Nephron progenitor cell (in vitro differentiated cells): ENCODE measurements around the gene SPAG6.

Experiments used
- DNase-seq: peaks from one replicate; pipeline ENCODE4 v3.0.0; 2021
- H3K27ac Mint-ChIP-seq: 2 replicates; pipeline ENCODE4 v1.8.0; 2021; ENCODE audit warnings: mild to moderate bottlenecking, moderate library complexity, mixed read lengths
- H3K27me3 Mint-ChIP-seq: 2 replicates; pipeline ENCODE4 v1.8.0; 2021; ENCODE audit warnings: mild to moderate bottlenecking, low read depth, mixed read lengths; ENCODE audit not compliant: poor library complexity
- H3K36me3 Mint-ChIP-seq: 2 replicates; pipeline ENCODE4 v1.8.0; 2021; ENCODE audit warnings: low read depth, mixed read lengths
- H3K4me1 Mint-ChIP-seq: 2 replicates; pipeline ENCODE4 v1.8.0; 2021; ENCODE audit warnings: mixed read lengths
- H3K4me3 Mint-ChIP-seq: 2 replicates; pipeline ENCODE4 v1.8.0; 2021; ENCODE audit warnings: mild to moderate bottlenecking, moderate library complexity, mixed read lengths
- H3K9me3 Mint-ChIP-seq: 2 replicates; pipeline ENCODE4 v1.8.0; 2021; ENCODE audit warnings: mild to moderate bottlenecking, moderate library complexity, mixed read lengths
- TF ChIP-seq, protein P1 (sequence below): fragments of 200-600 bp; sonication (generic); IDR thresholded peaks from 2 replicates; pipeline ENCODE4 v1.5.0; 2021; ENCODE audit warnings: antibody characterized with exemption

The SPAG6 gene

DNA sequence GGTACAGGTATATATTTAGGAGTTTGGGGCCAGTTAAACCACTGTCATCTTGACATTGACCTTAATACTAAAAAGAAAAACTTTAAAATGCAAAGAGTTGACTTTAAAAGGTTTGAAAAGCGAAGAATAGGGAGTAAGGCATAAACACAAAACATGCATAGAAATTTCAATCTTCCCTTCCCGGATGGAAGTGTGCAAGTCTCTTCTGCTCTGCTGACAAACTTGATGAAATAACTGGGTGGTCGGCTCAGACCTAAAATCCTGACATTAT is 3.4 kb upstream of the SPAG6 start:
- Mint-ChIP-seq H3K27ac (no peak overlapping the region), H3K4me1 (peaks cover 29% of the 10 kb centered on the region), H3K9me3 (peaks cover 3% of the 10 kb centered on the region), H3K36me3 (no peaks in the 10 kb centered on the region), H3K4me3 (peak overlapping the region; percentile 78), H3K27me3 (peaks cover 92% of the 10 kb centered on the region)
- no peak for DNase-seq
- TF ChIP-seq, protein P1, sequence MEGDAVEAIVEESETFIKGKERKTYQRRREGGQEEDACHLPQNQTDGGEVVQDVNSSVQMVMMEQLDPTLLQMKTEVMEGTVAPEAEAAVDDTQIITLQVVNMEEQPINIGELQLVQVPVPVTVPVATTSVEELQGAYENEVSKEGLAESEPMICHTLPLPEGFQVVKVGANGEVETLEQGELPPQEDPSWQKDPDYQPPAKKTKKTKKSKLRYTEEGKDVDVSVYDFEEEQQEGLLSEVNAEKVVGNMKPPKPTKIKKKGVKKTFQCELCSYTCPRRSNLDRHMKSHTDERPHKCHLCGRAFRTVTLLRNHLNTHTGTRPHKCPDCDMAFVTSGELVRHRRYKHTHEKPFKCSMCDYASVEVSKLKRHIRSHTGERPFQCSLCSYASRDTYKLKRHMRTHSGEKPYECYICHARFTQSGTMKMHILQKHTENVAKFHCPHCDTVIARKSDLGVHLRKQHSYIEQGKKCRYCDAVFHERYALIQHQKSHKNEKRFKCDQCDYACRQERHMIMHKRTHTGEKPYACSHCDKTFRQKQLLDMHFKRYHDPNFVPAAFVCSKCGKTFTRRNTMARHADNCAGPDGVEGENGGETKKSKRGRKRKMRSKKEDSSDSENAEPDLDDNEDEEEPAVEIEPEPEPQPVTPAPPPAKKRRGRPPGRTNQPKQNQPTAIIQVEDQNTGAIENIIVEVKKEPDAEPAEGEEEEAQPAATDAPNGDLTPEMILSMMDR: no peak

DNA sequence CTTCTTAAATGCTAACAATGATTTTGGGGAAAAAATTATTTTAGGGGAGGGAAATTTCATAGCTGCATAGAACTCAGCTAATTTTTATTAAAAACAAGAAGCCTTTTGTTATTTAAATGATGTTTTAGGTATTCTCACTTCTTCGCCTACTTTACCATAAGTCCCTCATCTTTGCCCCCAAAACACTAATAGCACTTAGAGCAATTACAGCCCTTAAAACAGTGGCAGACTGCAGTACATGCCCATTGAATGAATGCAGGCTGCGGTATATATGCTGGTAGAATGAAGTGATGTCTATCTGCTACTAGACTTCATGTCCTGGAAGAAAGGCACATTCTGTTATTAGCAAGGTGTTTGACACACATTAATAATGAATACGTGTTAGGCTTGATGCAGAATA is 2.9 kb upstream of the SPAG6 start:
- Mint-ChIP-seq H3K27me3 (peaks cover 92% of the 10 kb centered on the region), H3K4me1 (peaks cover 25% of the 10 kb centered on the region), H3K27ac (no peak overlapping the region), H3K9me3 (peaks cover 3% of the 10 kb centered on the region), H3K36me3 (no peaks in the 10 kb centered on the region), H3K4me3 (peak overlapping the region; percentile 40)
- no peak for DNase-seq
- TF ChIP-seq, protein P1: no peak

DNA sequence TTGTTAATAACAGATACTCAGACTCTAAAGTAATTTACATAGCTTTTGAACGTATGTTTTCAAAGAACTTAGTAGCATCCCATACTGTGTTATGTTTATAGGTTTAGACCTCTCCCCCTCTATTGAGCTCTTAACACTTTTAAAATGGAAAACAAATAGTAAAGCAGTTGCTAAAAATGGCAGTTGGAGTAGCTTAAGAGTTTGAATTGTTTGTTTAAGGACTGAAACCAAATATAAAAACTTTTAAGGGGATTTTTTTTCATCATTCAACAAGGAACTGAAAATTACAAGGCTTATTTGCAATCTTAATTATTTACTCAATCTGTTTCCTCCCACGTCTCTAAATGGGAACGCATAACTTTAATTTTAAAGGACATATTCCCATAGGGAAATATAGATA is 1.6 kb upstream of the SPAG6 start:
- Mint-ChIP-seq H3K36me3 (no peaks in the 10 kb centered on the region), H3K9me3 (peaks cover 3% of the 10 kb centered on the region), H3K4me3 (no peak overlapping the region), H3K27me3 (peaks cover 92% of the 10 kb centered on the region), H3K4me1 (peaks cover 23% of the 10 kb centered on the region), H3K27ac (no peak overlapping the region)
- DNase-seq: no peak
- TF ChIP-seq, protein P1: no peak

DNA sequence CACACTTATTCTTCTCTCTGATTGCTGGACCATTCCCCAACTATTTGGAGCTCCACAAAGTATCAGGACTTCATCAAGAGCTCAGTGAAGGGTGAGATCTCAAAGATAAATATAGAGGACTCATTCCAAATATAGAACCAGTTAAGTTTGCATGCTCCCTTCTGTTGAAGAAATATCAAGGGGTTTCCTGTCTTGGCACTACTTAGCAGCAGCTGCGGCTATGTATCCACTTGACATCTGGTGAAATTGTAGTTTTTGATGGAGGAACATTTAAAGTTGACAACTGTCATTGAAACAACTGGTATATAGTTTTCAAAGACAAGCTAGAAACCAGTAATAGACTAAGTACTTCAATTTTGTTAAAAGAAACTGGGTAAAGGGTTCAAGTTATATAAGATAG is 1.0 kb upstream of the SPAG6 start:
- DNase-seq: no peak
- no peaks in the 10 kb centered on the region for H3K36me3 Mint-ChIP-seq
- H3K4me3 Mint-ChIP-seq: peak overlapping the region; percentile 70
- TF ChIP-seq, protein P1: no peak
- peaks cover 91% of the 10 kb centered on the region for H3K27me3 Mint-ChIP-seq
- H3K9me3 Mint-ChIP-seq: peaks cover 3% of the 10 kb centered on the region
- no peak overlapping the region for H3K27ac Mint-ChIP-seq
- peaks cover 23% of the 10 kb centered on the region for H3K4me1 Mint-ChIP-seq

DNA sequence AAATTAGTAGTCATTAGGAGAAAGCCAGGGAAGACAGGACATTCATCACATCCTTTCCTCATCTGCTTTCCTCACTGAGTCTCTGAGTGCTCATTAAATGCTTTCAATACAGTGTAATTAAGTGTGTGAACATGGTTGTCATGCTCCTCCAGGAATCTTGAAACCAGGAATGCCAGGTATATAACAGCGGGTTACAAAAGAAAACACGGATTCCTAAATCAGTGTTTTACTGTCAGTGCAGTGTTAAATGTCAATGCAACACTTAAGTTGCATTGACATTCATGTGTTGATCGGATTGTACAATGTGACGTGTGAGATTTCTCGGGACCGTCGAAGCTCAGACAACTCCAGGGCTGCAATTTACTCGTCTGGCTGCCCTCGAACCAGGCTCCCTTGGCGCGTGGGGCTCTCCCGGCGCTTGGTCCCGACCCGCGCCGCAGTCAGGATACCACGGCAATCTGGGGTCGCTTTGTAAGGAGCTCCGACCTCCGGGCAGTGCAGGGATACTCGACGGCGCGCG is 455 bp upstream of the SPAG6 start:
- Mint-ChIP-seq H3K27ac (no peak overlapping the region), H3K4me1 (peaks cover 21% of the 10 kb centered on the region)

DNA sequence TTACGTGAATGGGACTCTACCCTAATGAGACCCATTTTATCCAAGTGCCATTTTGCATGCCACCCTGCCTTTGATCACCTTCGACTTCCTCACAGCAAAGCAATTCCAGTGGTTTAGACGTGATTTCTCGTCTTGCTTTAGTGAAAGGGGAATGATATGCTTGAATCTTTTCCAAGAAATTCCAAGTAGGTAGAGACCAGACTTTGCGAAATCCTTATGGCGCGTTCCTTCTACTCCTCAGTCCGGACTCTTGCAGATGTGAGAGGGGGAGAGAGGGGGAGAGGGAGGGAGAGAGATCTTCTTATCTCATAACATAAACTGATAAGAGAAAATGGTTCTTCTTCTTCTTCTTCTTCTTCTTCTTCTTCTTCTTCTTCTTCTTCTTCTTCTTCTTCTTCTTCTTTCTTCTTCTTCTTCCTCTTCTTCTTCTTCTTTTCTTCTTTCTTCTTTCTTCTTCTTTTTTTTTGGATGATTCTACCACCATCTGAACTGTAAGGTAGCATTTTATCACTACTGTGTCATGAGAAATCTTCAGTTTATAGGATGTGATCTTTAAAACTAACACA is 883 bp downstream of the SPAG6 start:
- peaks cover 23% of the 10 kb centered on the region for H3K4me1 Mint-ChIP-seq
- peaks cover 3% of the 10 kb centered on the region for H3K9me3 Mint-ChIP-seq
- H3K36me3 Mint-ChIP-seq: no peaks in the 10 kb centered on the region
- DNase-seq: no peak
- H3K27ac Mint-ChIP-seq: no peak overlapping the region
- peak overlapping the region; percentile 70 for H3K4me3 Mint-ChIP-seq
- peaks cover 80% of the 10 kb centered on the region for H3K27me3 Mint-ChIP-seq
- TF ChIP-seq, protein P1: no peak

More for the DNA sequence above, 455 bp upstream of the SPAG6 start:
- H3K27me3 Mint-ChIP-seq: peaks cover 85% of the 10 kb centered on the region
- DNase-seq: no peak
- H3K36me3 Mint-ChIP-seq: no peaks in the 10 kb centered on the region
- H3K9me3 Mint-ChIP-seq: peaks cover 3% of the 10 kb centered on the region
- TF ChIP-seq, protein P1: no peak
- H3K4me3 Mint-ChIP-seq: peak overlapping the region; percentile 70
